Adrenal gland (tissue), 12 donors: ENCODE measurements around the gene DOCK4. TPM values are rescaled to one million over a fixed set of nuclear protein-coding genes. Genes with fewer than 3 reads are reported as not detected.

ENCODE experiments used
- DNase-seq, 7 donors: peaks; one replicate each; pipeline ENCODE4 v3.0.0-alpha.2; 2019 to 2020
- H3K27ac ChIP-seq, 5 donors: fragments of 200-600 bp; sonication (generic) in 4 of 5; 1 replicate in 3 of 5; 2 replicates in 2 of 5; pipeline versions ENCODE4 v1.5.1 to v1.8.0; 2016 to 2020; ENCODE audit warnings: mild to moderate bottlenecking in 1 of 5
- H3K27me3 ChIP-seq: fragments of 200-600 bp; 2 replicates; pipeline ENCODE4 v1.8.0; 2021
- H3K36me3 ChIP-seq, 2 donors: fragments of 200-600 bp; replicated peaks in 1 of 2; 1 replicate in 1 of 2; 2 replicates in 1 of 2; pipeline versions ENCODE4 v1.5.1 to v1.8.0; 2018 to 2022
- H3K4me1 ChIP-seq, 2 donors: fragments of 200-600 bp; replicated peaks in 1 of 2; 1 replicate in 1 of 2; 2 replicates in 1 of 2; pipeline versions ENCODE4 v1.5.1 to v1.8.0; 2018 to 2021
- H3K4me3 ChIP-seq, 4 donors: fragments of 200-600 bp; sonication (generic) in 3 of 4; one replicate each; pipeline ENCODE4 v1.5.1; 2016 to 2018
- H3K9me3 ChIP-seq, 3 donors: fragments of 200-600 bp; sonication (generic) in 1 of 3; replicated peaks in 1 of 3; 1 replicate in 2 of 3; 2 replicates in 1 of 3; pipeline versions ENCODE4 v1.5.1 to v1.8.0; 2016 to 2021
- POLR2A ChIP-seq, 2 donors: fragments of 450-650 bp; IDR thresholded peaks; one replicate each; pipeline ENCODE4 v1.6.1; 2017; ENCODE audit warnings: antibody characterized with exemption in 2 of 2, mild to moderate bottlenecking in 2 of 2, moderate library complexity in 1 of 2
- WGBS, 4 donors: extraction: QIAGEN DNeasy Blood & Tissue Kit in 2 of 4; methylation state at CpG; one replicate each; pipeline versions ENCODE4 v1.1.5 to v1.1.7; 2013 to 2017; 5-methylcytosine and 5-hydroxymethylcytosine counted together
- intact Hi-C, 2 donors: fragments of 100-400 bp; cut with DNase I; formaldehyde crosslinking; loops; one replicate each; pipeline versions ENCODE4 v1.14.1 to v1.15.0; 2022 to 2023
- polyA plus RNA-seq, 3 donors: library from polyadenylated mRNA; stranded (reverse); fragments of 200-250 nt in 2 of 3; fragments of 350-450 nt in 1 of 3; fragmentation: Illumina TruSeq in 1 of 3; extraction: RNeasy Lipid Tissue Mini Kit (QIAGEN cat#74804) in 1 of 3; gene quantifications; one replicate each; pipeline ENCODE4 v1.2.3, GENCODE V29; 2013 to 2014
- total RNA-seq, 9 donors: library from RNA; depleted of rRNA in 4 of 9; stranded (reverse); fragments of >200 nt in 4 of 9; fragments of 120-200 nt in 1 of 9; fragmentation: NEBNext Ultra II Directional in 1 of 9; extraction: Animal tissue kit (Norgen Biotek cat#: 25700) in 1 of 9; gene quantifications; one replicate each; pipeline versions ENCODE4 v1.1.0 to v1.2.4, GENCODE V29; 2013 to 2023
- TF ChIP-seq, protein P1 (sequence below), 6 experiments: fragments of 450-650 bp in 4 of 6; fragments of 200-600 bp in 2 of 6; sonication (generic) in 1 of 6; IDR thresholded peaks; 1 replicate in 5 of 6; 2 replicates in 1 of 6; pipeline versions ENCODE4 v1.5.1 to v1.8.0; 2016 to 2021; ENCODE audit warnings: antibody characterized with exemption in 6 of 6, mild to moderate bottlenecking in 2 of 6, moderate library complexity in 1 of 6
- donor health status: healthy with polysubstance abuse.
- donor health status: Bipolar disorder and iron deficiency.
- donor health status: DM: yes; HTN: yes; CAD: no.
- donor health status: DM: no; HTN: no; CAD: no.
- donor health status: DM: no; HTN: no; CAD: no.
- donor health status: DM: yes; HTN: yes; CAD: no.

The DOCK4 gene
- total and polyA plus RNA-seq, 12 donors = 6.2 to 37.6 (median 21.1) TPM

DNA sequence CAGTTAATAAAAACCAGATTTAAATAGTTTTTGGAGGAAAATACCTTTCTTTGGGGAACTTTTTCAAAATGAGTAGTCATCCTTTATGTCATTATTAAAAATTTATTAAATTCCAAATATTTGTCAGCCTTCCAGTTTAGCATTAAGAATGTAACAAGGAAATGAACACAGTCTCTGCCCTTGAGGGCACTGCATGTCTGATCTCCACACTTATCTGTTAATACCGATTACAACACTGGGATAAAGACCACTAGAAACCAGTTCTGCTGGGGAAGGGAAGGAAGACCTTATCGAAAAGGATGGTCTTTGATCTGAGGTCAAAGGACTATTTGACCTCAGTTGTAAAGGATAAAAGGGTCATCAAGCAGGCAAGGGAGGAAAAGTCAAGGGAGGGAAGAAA lies 320.0 kb downstream of the DOCK4 start:
- WGBS, 4 donors = 54 to 69% (median 62%) methylated on average over 2 of the region's 2 CpGs
- DNase-seq = no peak
- H3K36me3 ChIP-seq = no peaks in the 10 kb centered on the region
- no peak overlapping the region for H3K27ac ChIP-seq
- H3K4me1 ChIP-seq = no peaks in the 10 kb centered on the region
- peaks cover 0 to 5% (median 0%) of the 10 kb centered on the region in 3 donors for H3K9me3 ChIP-seq
- no peak for TF ChIP-seq POLR2A (IDR thresholded peaks at IDR 0.05)
- TF ChIP-seq, protein P1, sequence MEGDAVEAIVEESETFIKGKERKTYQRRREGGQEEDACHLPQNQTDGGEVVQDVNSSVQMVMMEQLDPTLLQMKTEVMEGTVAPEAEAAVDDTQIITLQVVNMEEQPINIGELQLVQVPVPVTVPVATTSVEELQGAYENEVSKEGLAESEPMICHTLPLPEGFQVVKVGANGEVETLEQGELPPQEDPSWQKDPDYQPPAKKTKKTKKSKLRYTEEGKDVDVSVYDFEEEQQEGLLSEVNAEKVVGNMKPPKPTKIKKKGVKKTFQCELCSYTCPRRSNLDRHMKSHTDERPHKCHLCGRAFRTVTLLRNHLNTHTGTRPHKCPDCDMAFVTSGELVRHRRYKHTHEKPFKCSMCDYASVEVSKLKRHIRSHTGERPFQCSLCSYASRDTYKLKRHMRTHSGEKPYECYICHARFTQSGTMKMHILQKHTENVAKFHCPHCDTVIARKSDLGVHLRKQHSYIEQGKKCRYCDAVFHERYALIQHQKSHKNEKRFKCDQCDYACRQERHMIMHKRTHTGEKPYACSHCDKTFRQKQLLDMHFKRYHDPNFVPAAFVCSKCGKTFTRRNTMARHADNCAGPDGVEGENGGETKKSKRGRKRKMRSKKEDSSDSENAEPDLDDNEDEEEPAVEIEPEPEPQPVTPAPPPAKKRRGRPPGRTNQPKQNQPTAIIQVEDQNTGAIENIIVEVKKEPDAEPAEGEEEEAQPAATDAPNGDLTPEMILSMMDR (IDR thresholded peaks at IDR 0.05) = no peak
- no peak overlapping the region for H3K4me3 ChIP-seq
- no peaks in the 10 kb centered on the region for H3K27me3 ChIP-seq
- intact Hi-C loops = no loop called here

DNA sequence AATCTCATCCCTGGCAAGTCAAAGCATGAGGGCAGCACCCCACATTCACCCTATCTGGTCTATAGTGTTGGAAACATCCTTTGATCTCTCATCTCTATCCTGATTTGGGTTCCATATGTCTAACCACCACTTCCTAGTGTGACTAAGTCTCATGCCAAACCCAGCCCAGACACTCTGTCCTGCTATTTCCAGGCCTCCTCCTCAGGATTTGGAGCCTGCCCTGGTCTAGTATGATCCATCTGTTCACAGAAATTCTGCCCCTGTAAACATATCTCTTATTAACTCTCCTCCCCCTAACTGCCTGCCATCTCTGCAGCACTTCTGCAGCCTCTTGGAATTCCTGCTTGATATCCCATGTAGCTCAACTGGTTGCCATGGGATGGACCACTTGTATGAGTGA lies 323.0 kb downstream of the DOCK4 start:
- Histone ChIP-seq H3K27ac (no peak overlapping the region), H3K4me3 (no peak overlapping the region), H3K9me3 (no peaks in the 10 kb centered on the region), H3K27me3 (no peaks in the 10 kb centered on the region), H3K36me3 (no peaks in the 10 kb centered on the region), H3K4me1 (no peaks in the 10 kb centered on the region)
- no peak for DNase-seq
- TF ChIP-seq, protein P1 (IDR thresholded peaks at IDR 0.05) = no peak
- no peak for TF ChIP-seq POLR2A (IDR thresholded peaks at IDR 0.05)
- intact Hi-C loops = no loop called here

- Histone ChIP-seq H3K9me3 (no peaks in the 10 kb centered on the region), H3K4me3 (no peak overlapping the region), H3K27ac (no peak overlapping the region), H3K4me1 (no peaks in the 10 kb centered on the region), H3K36me3 (no peaks in the 10 kb centered on the region), H3K27me3 (no peaks in the 10 kb centered on the region)
- intact Hi-C loops = no loop called here
- TF ChIP-seq, protein P1 (IDR thresholded peaks at IDR 0.05) = no peak
- no peak for TF ChIP-seq POLR2A (IDR thresholded peaks at IDR 0.05)
- no peak for DNase-seq
Observed at GRCh38 chr7:111878785-111879184, 327.4 kb downstream of the DOCK4 start.

DNA sequence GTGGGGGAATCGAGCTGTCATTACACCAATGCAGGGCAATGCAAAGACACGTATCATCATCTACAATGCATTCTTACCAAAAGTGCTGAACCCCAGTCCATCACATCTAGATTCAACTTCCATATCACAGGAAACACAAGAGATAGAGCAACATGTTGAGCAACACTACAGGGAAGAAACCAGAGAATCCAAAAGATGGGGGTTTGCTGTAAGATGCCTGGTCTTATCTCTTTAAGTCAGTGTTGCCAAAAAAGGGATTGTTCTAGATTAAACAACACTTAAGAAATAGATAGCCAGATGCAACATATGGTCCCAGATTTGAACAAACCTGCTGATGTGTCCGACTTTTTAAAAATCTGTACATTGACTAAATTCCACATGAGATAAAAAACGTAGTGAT lies 328.3 kb downstream of the DOCK4 start:
- DNase-seq = no peak
- Histone ChIP-seq H3K4me3 (no peak overlapping the region), H3K27me3 (no peaks in the 10 kb centered on the region), H3K9me3 (no peaks in the 10 kb centered on the region), H3K27ac (no peak overlapping the region), H3K36me3 (no peaks in the 10 kb centered on the region), H3K4me1 (no peaks in the 10 kb centered on the region)
- intact Hi-C loops = no loop called here
- TF ChIP-seq, protein P1 (IDR thresholded peaks at IDR 0.05) = no peak
- TF ChIP-seq POLR2A (IDR thresholded peaks at IDR 0.05) = no peak
- WGBS, 4 donors = 90 to 94% (median 91%) methylated on average over 4 of the region's 4 CpGs
